NT2/D1 (cell line): Measurements from ENCODE around the gene CAMTA1.

Experiments used
- DNase-seq: peaks from one replicate; pipeline ENCODE4 v3.0.0-alpha.2; 2011; ENCODE audit warnings: low read depth, low spot score
- H3K27me3 ChIP-seq: 2 replicates; pipeline ENCODE4 v1.6.0; 2011; ENCODE audit warnings: mild to moderate bottlenecking; ENCODE audit not compliant: insufficient read length, insufficient read depth
- H3K36me3 ChIP-seq: 2 replicates; pipeline ENCODE4 v1.6.1; 2011; ENCODE audit warnings: mild to moderate bottlenecking, low read length, mixed read lengths; ENCODE audit not compliant: insufficient read depth, insufficient read length
- H3K4me1 ChIP-seq: 2 replicates; pipeline ENCODE4 v1.5.1; 2011; ENCODE audit not compliant: insufficient read depth, insufficient read length
- H3K4me3 ChIP-seq: 2 replicates; pipeline ENCODE4 v1.5.1; 2011; ENCODE audit warnings: low read depth; ENCODE audit not compliant: insufficient read length
- H3K9ac ChIP-seq: 2 replicates; pipeline ENCODE4 v1.6.0; 2011; ENCODE audit warnings: low read depth; ENCODE audit not compliant: insufficient read length
- H3K9me3 ChIP-seq: 2 replicates; pipeline ENCODE4 v1.5.1; 2011; ENCODE audit warnings: mild to moderate bottlenecking, low read length; ENCODE audit not compliant: insufficient read depth
- SUZ12 ChIP-seq: IDR thresholded peaks from 2 replicates; pipeline ENCODE4 v1.6.1; 2011; ENCODE audit not compliant: insufficient read length, insufficient read depth; ENCODE audit errors: extremely low read depth
- YY1 ChIP-seq: IDR thresholded peaks from 2 replicates; pipeline ENCODE4 v1.6.1; 2011; ENCODE audit not compliant: insufficient read length, insufficient read depth
- ZNF274 ChIP-seq: IDR thresholded peaks from 2 replicates; pipeline ENCODE4 v1.6.1; 2011; ENCODE audit warnings: mild to moderate bottlenecking, low read depth, low read length

The CAMTA1 gene

GRCh38 chr1:7581754-7582459 lies 796.7 kb downstream of the CAMTA1 start:
- Histone ChIP-seq H3K36me3 (no peaks in the 10 kb centered on the region), H3K4me3 (no peak overlapping the region), H3K27me3 (no peaks in the 10 kb centered on the region), H3K9ac (no peak overlapping the region), H3K9me3 (no peaks in the 10 kb centered on the region), H3K4me1 (peaks cover 9% of the 10 kb centered on the region)
- DNase-seq = no peak
- no peak for TF ChIP-seq ZNF274

DNA sequence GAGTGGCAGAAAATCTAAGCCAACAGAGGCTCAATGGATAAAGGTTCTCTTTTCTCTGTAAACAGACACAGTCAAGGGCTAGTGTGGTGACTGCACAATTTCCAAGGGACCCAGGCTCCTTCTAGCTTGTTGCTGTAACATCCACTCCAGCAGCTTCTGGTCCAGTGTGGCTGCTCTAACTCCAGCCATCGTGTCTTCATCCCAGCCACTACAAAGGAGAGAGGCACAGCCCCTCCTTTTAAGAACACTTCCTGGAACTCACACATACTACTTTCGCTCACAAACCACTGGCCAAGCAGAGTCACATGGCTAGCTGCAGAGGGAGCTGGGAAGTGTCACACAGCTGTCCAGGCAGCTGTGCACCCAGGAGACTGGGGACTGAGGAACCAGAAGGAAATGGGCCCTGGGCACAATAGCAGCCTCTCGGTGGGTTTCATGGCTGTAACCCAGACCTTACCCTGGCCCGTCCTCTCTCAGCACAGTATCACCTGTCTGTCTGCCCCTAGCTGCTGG lies 797.3 kb downstream of the CAMTA1 start:
- H3K9ac ChIP-seq = no peak overlapping the region
- no peaks in the 10 kb centered on the region for H3K9me3 ChIP-seq
- H3K27me3 ChIP-seq = no peaks in the 10 kb centered on the region
- DNase-seq = no peak
- TF ChIP-seq ZNF274 (no peak), SUZ12 (no peak), YY1 (no peak)
- peaks cover 7% of the 10 kb centered on the region for H3K4me1 ChIP-seq
- no peaks in the 10 kb centered on the region for H3K36me3 ChIP-seq
- H3K4me3 ChIP-seq = no peak overlapping the region

DNA sequence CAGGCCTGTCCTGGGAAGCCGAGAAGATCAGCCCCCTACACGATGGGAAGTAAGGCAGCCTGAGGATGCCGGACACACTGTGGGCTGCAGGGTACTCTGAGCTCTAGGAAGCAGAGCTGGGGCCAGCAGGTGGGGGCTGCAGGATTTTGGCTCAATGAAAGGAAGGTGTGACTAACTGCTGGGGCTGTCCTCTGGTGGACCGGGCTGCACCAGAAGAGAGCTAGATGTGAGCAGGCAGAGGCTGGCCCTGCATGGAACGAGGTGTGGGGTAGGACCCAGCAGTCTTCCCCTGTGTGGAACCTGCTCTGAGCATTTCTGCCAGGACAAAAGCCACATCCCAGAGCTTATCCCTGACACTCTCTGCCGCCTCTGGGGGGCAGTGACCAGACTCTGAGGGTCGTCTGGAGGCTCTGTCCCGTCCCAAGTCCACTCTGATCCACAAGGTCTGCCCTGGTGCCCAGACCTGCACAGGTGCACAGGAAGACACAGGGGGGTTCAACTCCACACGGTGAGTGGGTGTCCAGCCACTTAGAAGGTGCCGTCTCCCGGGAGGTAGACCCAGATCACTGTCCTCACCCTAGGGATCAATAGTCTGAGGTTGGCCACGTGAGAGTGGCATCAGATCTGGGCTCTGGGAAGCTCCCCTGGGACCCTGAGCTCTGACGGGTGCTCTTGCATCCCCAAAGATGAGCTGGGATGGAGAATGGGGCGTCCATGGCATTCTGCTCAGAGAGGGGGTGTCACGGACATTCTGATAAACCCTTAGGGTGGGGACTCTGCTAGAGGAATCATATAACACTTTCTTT lies 798.2 kb downstream of the CAMTA1 start:
- H3K4me3 ChIP-seq = no peak overlapping the region
- peaks cover 7% of the 10 kb centered on the region for H3K4me1 ChIP-seq
- no peak for DNase-seq
- no peak for TF ChIP-seq ZNF274
- H3K36me3 ChIP-seq = no peaks in the 10 kb centered on the region
- no peak overlapping the region for H3K9ac ChIP-seq
- H3K27me3 ChIP-seq = no peaks in the 10 kb centered on the region
- no peaks in the 10 kb centered on the region for H3K9me3 ChIP-seq

DNA sequence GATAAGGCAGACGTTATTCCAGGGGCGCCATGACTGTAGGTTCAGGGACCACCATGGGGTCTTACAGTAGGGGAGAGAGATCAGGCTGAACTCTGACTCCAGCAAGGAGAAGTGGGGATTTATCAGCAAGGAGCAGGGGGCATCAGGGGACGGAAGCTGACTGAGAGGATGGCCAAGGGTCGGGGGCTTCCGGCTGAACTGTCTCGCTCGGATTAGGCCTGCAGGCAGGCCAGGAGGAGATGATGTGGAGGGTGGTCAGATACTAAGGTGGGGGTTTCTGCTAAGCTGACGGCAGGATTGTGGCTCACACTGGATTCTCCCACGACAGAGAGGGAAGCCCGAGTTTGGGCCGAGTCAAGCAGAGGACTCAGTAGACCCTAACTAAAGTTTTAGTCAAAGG lies 798.9 kb downstream of the CAMTA1 start:
- TF ChIP-seq SUZ12 (no peak), ZNF274 (no peak), YY1 (no peak)
- no peaks in the 10 kb centered on the region for H3K36me3 ChIP-seq
- H3K4me1 ChIP-seq = peaks cover 7% of the 10 kb centered on the region
- H3K9me3 ChIP-seq = no peaks in the 10 kb centered on the region
- H3K27me3 ChIP-seq = no peaks in the 10 kb centered on the region
- H3K4me3 ChIP-seq = no peak overlapping the region
- no peak for DNase-seq
- no peak overlapping the region for H3K9ac ChIP-seq

GRCh38 chr1:7584643-7585042 lies 799.4 kb downstream of the CAMTA1 start:
- H3K9ac ChIP-seq = no peak overlapping the region
- H3K36me3 ChIP-seq = no peaks in the 10 kb centered on the region
- TF ChIP-seq YY1 (no peak), ZNF274 (no peak), SUZ12 (no peak)
- DNase-seq = no peak
- H3K9me3 ChIP-seq = no peaks in the 10 kb centered on the region
- peaks cover 7% of the 10 kb centered on the region for H3K4me1 ChIP-seq
- H3K27me3 ChIP-seq = no peaks in the 10 kb centered on the region
- no peak overlapping the region for H3K4me3 ChIP-seq

- peaks cover 7% of the 10 kb centered on the region for H3K4me1 ChIP-seq
- TF ChIP-seq YY1 = no peak
- TF ChIP-seq ZNF274 = no peak
- TF ChIP-seq SUZ12 = no peak
- no peaks in the 10 kb centered on the region for H3K9me3 ChIP-seq
- H3K9ac ChIP-seq = no peak overlapping the region
- no peak for DNase-seq
- no peaks in the 10 kb centered on the region for H3K36me3 ChIP-seq
- H3K27me3 ChIP-seq = no peaks in the 10 kb centered on the region
- no peak overlapping the region for H3K4me3 ChIP-seq
These were observed 800.1 kb downstream of the CAMTA1 start for GRCh38 chr1:7585216-7585907.
